Activated T-cell treated with anti-CD3 and anti-CD28 coated beads, Interleukin-2, amount 50 U/mL, for 48 hours (primary cell): ENCODE data around the gene ATP11A.
"Not testable (repeated sequence)": the region's sequence is repeated elsewhere in the genome, so short reads cannot be mapped to it uniquely, and the experiment has no call there.

Source experiments
- DNase-seq, 2 experiments: peaks; one replicate each; pipeline ENCODE4 v3.0.0-alpha.2; 2020

The ATP11A gene

DNA sequence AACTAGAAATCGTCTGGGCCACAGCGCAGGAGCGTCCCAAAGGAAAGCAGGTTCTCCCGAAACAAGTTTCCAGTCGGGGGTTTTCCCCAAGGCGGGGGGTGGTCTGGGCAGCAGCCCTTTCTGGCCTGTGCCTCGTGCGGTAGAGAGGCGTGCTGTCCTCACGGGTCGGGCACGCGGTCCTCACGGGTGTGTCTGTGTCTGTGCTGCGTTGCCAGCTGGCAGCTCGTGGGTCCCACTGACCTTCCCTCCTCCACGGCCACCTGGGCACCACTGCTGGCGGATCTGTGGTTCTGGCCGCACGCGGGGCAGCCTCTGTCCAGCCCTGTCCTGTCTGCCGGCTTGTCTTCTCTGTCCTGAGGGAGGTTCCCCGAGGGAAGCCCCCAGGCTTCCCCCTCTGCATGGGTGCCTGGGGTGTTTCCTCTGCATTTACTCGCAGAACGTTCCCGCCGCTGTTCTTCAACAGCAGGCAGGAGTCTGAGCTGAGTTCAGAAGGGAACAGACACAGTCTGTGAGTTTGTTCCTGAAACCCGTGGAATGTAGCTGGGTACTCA lies 181.0 kb downstream of the ATP11A start:
- DNase-seq = no peak

DNA sequence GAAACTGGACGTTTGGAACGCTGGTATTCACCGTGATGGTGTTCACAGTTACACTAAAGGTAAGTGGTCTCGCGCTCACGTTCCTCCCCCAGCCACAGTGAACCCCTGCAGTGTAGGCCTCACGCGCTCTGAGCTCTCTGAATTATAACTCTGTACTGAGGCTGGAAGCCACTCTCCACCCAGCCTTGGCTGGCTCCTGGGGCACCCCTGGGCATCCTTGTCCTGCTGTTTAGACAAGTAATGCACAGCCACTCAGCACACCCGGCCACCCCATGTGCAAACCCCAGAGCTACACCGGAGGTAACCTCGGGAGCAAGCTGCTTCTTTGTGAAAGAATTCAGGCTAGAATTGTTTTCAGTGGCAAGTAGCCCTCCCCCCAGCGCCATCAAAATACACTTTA lies 181.9 kb downstream of the ATP11A start:
- no peak for DNase-seq

DNA sequence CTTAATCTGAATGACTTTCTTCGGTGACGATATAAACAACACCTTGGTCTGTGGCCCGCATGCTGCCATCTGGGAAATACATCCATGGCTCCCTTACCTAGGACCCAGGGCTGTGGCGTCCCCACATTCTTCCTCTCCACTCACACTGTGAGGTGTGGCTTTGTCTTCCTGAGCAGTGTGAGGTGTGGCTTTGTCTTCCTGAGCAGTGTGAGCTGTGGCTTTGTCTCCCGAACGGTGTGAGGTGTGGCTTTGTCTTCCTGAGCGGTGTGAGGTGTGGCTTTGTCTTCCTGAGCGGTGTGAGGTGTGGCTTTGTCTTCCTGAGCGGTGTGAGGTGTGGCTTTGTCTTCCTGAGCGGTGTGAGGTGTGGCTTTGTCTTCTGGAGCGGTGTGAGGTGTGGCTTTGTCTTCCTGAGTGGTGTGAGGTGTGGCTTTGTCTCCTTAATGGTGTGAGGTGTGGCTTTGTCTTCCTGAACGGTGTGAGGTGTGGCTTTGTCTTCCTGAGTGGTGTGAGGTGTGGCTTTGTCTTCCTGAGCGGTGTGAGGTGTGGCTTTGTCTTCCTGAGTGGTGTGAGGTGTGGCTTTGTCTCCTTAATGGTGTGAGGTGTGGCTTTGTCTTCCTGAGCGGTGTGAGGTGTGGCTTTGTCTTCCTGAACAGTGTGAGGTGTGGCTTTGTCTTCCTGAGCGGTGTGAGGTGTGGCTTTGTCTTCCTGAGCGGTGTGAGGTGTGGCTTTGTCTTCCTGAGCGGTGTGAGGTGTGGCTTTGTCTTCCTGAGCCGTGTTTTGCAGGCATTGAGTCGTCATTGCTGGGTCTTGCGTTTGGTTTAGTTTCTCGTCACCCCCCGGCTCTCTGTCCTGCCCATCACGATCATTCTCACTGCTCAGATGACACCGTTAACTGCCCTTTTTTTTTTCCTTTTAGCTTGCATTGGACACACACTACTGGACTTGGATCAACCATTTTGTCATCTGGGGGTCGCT lies 183.1 kb downstream of the ATP11A start:
- DNase-seq = peak; percentile 51 to 64

DNA sequence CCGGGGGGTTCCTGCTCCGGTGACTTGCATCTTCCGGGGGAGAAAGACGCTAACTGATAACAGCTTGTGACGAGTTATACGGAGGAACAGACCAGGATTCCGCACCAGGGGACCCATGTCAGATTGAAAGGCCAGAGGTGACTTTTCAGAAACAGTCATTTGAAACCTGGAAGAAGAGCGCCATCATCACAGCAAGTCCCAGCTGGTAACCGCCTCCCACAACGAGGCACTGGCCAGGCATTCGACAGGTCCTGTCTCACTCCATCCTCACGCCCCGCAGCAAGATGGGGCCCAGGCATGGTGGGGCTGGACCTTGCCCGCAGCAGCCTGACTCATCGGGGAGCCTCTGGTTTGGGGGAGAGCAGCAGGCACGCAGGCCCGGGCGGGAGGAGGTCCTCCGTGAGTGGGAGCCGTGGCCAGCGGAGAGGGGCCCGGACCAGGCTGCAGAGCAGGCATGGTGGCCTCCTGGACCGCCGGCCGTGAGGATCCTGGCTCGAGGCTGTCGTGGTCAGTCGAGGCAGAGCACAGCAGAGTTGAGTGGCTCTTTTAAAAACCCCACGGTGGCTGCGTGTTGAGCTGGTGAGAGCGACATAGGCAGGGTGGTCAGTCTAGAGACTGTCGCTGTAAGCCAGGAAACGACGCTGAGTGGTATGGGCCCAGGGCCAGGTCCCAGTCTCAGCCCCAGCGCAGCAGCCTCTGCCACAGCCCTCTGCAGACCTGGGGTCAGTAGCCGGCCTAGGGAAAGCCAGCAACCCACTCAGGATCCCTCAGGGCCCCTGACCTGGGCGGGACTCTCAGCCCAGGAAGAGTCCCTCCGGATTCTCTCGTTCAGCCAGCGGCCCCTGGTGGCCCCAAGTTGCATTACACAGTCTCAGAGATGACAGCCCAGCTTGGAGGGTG lies 184.3 kb downstream of the ATP11A start:
- peak; percentile 90 to 93 for DNase-seq

DNA sequence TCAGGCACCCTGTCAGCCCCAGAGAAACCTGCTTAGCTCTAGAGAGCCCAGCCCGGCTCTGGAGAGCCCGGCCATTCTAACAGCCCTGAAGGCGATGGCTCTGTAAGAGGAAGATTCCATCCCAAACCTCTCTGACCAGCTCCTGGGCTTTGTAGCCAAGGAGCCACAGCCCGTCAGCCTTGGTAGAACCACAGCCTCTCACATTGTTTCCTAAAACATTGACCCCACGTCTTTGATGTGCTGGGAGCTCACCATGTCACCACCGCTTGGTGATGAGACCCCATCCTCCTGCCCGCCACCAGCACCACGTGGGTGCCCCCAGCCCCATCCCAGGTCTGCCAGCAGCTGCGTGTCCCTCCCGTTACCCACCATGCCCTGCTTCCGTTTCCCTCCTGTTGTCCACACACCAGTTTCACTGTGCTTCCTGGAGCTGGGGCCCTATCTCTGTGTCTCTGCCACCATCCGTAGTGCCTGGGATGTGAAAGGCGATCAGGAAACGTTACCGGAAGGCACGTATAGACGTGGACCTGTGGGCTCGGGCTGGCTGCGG lies 185.0 kb downstream of the ATP11A start:
- no peak for DNase-seq

DNA sequence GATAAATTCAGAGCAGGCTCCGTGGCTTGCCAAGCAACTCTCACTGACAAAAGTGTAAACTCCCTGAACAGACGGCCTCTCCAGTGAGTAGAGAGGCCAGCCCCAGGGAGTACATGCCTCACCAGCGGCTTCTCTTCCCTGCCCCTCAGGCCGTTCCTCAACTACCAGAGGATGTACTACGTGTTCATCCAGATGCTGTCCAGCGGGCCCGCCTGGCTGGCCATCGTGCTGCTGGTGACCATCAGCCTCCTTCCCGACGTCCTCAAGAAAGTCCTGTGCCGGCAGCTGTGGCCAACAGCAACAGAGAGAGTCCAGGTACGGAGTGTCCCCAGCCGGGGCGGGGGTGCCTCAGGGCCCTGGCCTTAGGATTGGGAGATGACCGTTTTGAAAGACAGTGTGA lies 185.8 kb downstream of the ATP11A start:
- no peak for DNase-seq

DNA sequence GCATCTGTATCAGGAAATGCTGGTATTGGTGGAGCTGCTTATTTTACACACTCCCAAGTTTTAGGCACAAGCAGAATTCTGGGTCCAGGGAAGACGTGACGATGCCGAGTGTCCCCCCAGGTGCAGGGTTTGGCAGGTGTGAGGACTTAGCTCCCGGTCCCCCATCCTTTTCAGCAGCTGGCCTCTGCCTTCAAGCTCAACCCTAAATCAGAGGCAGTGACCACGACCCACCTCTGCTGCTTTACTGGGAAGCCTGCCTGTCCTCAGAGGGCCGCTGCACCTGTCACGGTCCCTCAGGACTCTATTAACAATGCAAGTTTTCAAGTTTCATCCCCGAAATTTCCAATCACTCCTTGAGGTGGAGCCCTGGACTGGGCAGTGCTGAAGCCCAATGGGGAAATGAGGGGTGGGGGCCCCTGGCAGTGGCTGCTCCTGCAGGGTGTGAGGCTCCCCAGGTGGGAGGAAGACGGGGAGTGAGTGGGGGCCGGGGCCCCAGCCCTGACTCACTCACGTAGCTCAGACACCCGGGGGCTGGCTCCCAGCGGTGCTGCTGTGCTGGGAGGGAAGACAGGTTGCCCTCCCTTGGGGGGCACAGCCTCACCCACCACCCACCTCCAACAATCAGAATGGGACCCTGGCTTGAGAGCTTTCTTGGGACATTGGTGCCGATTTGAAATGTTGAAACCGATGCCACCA lies 186.6 kb downstream of the ATP11A start:
- DNase-seq = no peak

DNA sequence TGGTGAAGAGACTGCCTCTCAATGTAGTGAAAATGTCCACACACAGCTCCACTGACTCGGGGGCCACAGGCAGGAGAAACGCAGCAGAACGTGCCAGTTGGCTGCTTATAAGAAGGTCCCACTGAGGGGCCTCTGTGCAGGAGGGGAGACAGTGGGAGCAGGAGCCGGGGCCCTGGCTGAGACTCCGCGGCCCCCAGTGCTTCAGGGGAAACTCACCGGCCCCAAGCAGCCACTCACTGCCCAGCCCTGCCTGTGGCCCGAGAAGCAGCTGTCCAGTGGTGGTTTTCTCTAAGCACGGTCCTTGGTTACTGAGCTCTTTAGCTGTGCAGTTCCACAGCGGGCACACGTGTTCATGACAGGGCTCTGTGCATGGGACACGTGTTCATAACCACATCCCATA lies 187.2 kb downstream of the ATP11A start:
- DNase-seq = no peak

DNA sequence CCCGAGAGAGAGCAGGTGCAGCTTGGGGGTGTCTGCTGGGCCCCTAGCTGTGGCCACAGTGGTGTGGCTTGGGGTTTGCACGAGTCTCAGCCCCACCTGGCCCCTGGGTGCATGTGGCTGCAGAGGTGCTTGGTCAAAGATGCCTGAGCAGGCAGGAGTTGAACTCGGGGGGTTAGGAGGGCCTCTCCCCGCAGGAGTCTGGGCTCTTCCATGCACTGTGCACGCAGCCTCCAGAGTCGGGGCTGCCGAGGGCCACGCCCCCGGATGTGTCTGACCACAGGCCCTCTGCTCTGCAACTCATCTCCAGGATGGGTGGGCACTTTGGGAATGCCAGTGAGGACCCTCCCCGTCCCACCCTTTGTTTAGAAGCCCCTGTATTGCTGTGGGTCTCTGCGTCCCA lies 187.7 kb downstream of the ATP11A start:
- DNase-seq = no peak

DNA sequence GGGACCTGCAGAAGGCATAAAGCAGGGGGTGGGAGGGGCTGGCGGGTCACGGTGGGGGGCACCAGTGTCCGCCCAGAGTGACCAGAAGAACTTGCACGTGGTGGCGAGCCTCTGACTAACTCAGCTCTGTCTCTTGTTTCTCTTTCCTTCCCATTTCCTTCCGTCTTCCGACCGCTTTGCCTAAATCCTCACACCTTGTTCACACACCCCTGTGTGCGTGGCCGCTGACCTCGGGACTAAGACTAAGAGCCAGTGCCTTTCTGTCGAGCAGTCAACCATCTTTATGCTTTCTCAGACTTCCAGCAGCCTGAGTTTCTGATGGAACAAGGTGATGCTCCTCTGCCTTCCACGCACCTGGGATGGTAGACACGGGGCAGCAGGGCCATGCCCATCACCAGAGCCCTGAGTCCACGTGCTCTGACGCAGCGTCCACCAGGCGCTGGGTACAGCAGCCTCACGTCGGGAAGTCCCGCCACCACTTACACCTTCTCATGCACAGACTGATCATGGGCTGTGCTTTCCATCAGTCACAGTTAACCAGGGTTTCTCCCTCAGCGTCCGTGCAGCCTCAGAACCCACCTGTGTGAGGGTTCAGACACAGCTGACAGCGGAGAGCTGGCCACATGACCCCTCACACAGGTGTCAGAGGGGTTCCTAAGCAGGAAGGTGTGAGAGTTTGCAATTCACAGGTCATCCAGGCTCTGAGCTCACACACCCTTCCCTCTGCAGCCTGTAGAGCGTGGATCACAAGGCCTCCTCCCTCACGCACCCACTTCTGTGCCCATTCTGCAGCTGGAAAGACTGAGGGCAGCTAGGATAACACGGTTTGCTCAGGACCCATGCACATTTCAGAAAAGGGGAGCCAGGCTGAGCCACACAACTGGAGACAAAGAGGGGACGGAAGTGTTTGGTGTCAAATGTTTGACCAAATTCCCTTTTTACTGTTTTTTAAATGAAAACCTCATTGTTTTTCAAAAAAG lies 188.4 kb downstream of the ATP11A start:
- DNase-seq = no peak

DNA sequence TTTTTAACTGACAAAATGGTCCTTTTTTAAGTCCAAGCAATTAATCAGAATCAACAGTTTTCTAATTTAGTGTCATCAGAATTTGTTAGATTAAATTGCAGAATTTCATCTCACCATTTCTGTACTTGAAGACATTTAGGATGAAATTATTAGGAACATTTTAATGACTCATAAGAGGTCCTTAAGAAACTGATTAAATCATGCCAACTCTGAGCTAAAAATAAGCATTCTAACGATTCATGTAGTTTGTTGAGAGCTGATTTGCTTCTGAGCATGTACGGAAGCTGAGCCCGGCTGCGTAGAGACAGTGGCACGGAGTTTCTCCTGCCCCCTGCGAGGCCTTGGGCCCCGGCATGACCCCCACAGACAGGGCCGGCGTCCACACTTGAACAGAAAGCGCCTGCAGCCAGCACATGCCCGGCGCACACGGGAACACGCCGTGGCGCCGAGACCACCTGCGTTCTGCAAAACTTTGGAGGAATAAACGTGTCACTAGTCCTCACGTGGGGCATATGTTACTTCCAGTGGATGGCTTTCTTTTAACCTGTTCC lies 189.5 kb downstream of the ATP11A start:
- no peak for DNase-seq

DNA sequence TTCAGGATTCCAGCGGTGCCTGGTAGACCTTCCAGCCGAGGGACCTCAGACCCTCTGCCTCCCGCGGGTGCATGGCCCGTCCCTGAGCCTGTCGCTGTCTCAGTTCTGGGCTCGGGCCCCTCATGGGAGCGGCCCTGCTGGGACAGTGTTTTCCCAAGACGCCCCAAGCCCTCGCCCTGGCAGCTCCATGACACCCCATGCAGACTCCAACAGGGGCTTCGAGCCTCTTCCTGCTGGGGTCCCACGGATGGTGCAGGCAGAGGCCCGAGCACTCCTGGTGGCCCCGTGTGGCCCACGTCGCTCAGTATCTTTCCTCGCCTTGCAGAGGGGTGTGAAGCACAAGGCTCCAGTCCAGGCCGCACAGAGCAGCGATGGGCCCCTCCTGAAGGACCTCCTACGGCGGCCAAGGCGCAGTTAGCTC lies 190.4 kb downstream of the ATP11A start:
- DNase-seq = no peak

DNA sequence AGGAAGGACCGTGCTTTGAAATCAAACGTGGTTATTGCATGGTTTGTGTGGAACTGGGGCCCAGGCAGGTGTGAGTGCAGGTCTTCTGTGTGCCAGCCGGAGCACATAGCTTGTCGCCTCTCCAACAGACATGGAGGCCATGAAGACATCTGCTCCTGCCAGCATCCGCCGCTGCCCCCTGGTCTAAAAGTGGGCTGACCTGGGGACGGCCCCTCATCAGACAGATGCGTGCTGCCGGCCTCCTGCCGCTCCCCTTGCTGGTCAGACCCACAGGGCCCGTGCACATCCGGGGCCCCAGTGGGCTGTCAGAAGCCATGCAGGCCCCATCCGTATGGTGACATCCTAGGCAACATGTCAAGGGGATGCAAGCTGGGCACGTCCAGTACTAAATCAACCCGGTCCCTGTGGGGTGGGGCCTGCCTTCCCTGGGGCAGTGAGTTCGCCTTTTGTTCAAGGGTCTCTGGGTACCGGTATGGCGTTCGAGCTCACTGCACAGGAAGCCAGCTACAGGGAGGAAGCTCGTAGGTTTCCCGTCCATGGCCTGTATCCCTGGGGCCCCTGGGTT lies 191.2 kb downstream of the ATP11A start:
- no peak for DNase-seq

DNA sequence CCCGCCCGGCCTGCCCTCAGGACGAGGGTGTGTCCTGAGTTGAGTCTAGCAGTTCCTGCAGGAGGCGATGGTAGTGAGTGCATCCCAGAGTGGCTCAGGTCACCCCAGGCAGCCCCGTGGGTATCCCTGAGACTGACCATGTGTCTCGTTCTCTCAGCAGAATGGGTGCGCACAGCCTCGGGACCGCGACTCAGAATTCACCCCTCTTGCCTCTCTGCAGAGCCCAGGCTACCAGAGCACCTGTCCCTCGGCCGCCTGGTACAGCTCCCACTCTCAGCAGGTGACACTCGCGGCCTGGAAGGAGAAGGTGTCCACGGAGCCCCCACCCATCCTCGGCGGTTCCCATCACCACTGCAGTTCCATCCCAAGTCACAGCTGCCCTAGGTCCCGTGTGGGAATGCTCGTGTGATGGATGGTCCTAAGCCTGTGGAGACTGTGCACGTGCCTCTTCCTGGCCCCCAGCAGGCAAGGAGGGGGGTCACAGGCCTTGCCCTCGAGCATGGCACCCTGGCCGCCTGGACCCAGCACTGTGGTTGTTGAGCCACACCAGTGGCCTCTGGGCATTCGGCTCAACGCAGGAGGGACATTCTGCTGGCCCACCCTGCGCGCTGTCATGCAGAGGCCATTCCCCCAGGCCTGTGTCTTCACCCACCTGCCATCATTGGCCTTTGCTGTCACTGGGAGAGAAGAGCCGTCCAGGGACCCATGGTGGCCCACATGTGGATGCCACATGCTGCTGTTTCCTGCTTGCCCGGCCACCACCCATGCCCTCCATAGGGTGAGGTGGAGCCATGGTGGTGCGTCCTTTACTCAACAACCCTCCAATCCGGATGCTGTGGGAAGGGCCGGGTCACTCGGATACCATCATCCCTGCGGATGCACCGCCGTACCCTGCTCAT lies 192.1 kb downstream of the ATP11A start:
- DNase-seq = no peak

DNA sequence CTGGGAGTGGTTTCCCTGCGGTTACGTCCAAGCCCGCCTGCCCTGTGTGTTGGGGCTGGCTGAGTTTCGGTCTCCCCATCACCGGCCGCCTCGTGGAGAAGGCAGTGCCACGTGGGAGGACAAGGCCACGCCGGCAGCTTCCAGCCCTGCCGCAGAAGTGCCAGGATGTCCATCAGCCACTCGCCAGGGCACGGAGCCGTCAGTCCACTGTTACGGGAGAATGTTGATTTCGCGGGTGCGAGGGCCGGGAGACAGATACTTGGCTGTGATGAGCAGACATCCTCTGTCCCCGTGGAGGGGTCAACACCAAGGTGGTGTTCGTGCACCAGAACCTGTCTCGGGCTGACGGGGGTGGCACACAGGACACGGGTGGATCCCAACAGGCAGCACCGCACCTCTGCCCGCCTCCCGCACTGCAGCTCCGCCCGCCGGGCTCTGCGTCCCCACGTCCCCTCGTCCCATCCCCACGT lies 192.8 kb downstream of the ATP11A start:
- DNase-seq = no peak

DNA sequence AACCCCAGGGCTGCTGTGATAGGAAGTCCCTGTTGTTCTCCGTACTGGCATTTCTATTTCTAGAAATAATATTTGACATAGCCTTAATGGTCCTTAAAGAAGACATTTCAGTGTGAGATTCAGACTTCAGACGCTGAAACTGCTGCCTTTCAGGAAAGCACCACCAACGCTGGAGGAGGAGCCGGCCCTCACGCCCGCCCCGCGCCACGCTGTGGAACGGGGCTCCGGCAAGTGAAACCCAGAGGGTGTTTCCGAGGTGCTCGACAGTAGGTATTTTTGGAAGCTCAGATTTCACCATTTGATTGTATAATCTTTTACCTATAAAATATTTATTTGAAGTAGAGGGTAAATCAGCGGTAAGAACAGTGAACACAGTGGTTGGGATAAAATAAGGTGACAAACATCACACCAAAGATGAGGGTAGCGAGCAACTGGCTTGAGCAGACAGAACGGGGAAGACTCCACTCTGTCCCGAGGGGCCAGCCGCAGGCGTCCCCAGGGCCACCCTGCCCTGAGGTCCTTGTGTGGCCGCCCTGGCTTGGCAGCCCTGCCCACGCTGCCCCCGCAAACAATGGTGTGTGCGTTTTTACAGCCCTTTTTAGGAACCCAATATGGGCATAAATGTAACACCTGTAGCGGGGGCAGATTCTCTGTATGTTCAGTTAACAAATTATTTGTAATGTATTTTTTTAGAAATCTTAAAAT lies 193.6 kb downstream of the ATP11A start:
- no peak for DNase-seq

DNA sequence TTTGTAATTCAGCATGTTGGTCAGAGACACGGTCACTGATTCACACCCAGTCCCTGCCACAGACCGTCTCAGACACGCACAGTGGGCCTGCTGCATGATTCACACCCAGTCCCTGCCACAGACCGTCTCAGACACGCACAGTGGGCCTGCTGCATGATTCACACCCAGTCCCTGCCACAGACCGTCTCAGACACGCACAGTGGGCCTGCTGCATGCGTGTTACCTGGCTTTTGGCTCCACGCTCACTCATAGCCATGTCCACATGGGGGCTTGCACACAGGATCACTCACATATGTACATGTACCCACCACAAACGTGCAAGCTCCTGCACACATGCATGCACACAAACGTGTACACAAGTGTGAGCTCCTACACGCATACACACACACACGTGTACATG lies 194.9 kb downstream of the ATP11A start:
- DNase-seq = not testable (repeated sequence)

DNA sequence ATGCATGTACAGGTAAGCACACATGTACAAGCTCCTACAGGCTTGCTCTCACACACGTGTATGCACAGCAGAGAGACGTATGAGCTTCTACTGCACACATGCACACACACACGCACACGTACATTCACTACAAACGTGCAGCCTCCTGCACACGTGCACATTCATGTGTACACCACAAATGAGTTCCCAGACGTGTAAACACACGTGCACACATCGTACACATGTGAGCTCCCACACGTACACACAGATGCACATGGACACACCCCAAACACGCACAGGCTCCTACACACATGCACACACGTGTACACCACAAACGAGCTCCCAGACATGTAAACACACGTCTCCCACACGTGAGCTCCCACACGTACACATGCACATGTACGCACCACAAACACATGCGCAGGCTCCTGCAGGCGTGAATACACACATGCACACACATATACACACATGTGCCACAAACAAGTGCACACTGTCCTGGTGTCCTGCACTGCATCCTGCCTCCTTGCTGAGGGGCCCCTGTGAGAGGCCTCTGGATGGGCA lies 195.5 kb downstream of the ATP11A start:
- no peak for DNase-seq
